T-cell (primary cell): ENCODE data around the gene OTOG. TPM values are rescaled to one million over a fixed set of nuclear protein-coding genes. Genes with fewer than 3 reads are reported as not detected.

Experiments
- ATAC-seq, 4 experiments: fragments of 200-7000 bp in 3 of 4; fragments of 150-1000 bp in 1 of 4; cut with Tn5 transposase; replicated peaks in 1 of 4; 1 replicate in 3 of 4; 2 replicates in 1 of 4; pipeline ENCODE4 v1.10.0; 2021; ENCODE audit warnings: moderate library complexity in 3 of 4, mild to moderate bottlenecking in 2 of 4, moderate number of reproducible peaks in 1 of 4
- CTCF ChIA-PET, 2 donors: fragments of 300-600 bp; sonication (Branson Sonifier 250); formaldehyde crosslinking; loops; one replicate each; lab custom pipeline; 2022; ENCODE audit warnings: antibody characterized with exemption in 2 of 2; lab: Charles Lee
- POLR2A ChIA-PET, 2 donors: fragments of 300-600 bp; sonication (Branson Sonifier 250); formaldehyde crosslinking; loops; one replicate each; lab custom pipeline; 2022; ENCODE audit warnings: antibody characterized with exemption in 2 of 2; lab: Charles Lee
- DNase-seq, 35 experiments: peaks; one replicate each; pipeline versions ENCODE4 v3.0.0 to v3.0.0-alpha.2; 2013 to 2023
- H3K27ac ChIP-seq: one replicate; pipeline ENCODE4 v1.5.1; 2013; ENCODE audit warnings: low read length
- H3K27me3 ChIP-seq, 2 experiments: replicated peaks in 1 of 2; 1 replicate in 1 of 2; 2 replicates in 1 of 2; pipeline versions ENCODE4 v1.6.1 to v1.7.0; 2013; ENCODE audit warnings: low read length in 1 of 2, mixed read lengths in 1 of 2; ENCODE audit not compliant: control insufficient read depth in 2 of 2, insufficient read depth in 2 of 2; ENCODE audit errors: extremely low read depth in 1 of 2
- H3K36me3 ChIP-seq, 2 donors: 1 replicate in 1 of 2; 2 replicates in 1 of 2; pipeline versions ENCODE4 v1.6.1 to v1.7.0; 2013; ENCODE audit warnings: low read length in 1 of 2; ENCODE audit not compliant: control insufficient read depth in 2 of 2, insufficient read depth in 1 of 2; ENCODE audit errors: extremely low read depth in 1 of 2
- H3K4me1 ChIP-seq, 2 experiments: 1 replicate in 1 of 2; 2 replicates in 1 of 2; pipeline versions ENCODE4 v1.6.1 to v1.7.0; 2013; ENCODE audit warnings: low read length in 2 of 2, mixed read lengths in 1 of 2; ENCODE audit not compliant: insufficient read depth in 2 of 2, control insufficient read depth in 1 of 2; ENCODE audit errors: extremely low read depth in 1 of 2
- H3K4me3 ChIP-seq, 2 donors: 1 replicate in 1 of 2; 2 replicates in 1 of 2; pipeline versions ENCODE4 v1.5.1 to v1.7.0; 2013; ENCODE audit warnings: mild to moderate bottlenecking in 2 of 2, low read length in 1 of 2, moderate library complexity in 1 of 2; ENCODE audit not compliant: control insufficient read depth in 1 of 2; ENCODE audit errors: extremely low read depth in 1 of 2
- H3K9me3 ChIP-seq: 2 replicates; pipeline ENCODE4 v1.7.0; 2013
- H3K27ac Mint-ChIP-seq, 2 donors: one replicate each; pipeline ENCODE4 v1.8.0; 2020 to 2021; ENCODE audit warnings: mild to moderate bottlenecking in 2 of 2, mixed read lengths in 2 of 2
- H3K27me3 Mint-ChIP-seq, 2 donors: one replicate each; pipeline ENCODE4 v1.8.0; 2021 to 2022; ENCODE audit warnings: mixed read lengths in 2 of 2
- H3K36me3 Mint-ChIP-seq: one replicate; pipeline ENCODE4 v1.8.0; 2021; ENCODE audit warnings: mixed read lengths
- H3K4me1 Mint-ChIP-seq, 3 donors: one replicate each; pipeline ENCODE4 v1.8.0; 2020 to 2022; ENCODE audit warnings: mixed read lengths in 3 of 3, mild to moderate bottlenecking in 1 of 3
- H3K4me3 Mint-ChIP-seq, 3 donors: one replicate each; pipeline ENCODE4 v1.8.0; 2020 to 2022; ENCODE audit warnings: mild to moderate bottlenecking in 3 of 3, mixed read lengths in 3 of 3, moderate library complexity in 3 of 3
- H3K9me3 Mint-ChIP-seq, 3 donors: one replicate each; pipeline ENCODE4 v1.8.0; 2020 to 2022; ENCODE audit warnings: mixed read lengths in 3 of 3
- whole genome bisulfite sequencing: methylation state at CpG from one replicate; pipeline ENCODE4 v1.1.5; 2013; ENCODE audit warnings: missing lambda C conversion rate; ENCODE audit not compliant: insufficient coverage; 5-methylcytosine and 5-hydroxymethylcytosine counted together
- total RNA-seq, 35 experiments: library from RNA in 6 of 35; stranded (reverse) in 6 of 35; fragments of 120-200 nt in 1 of 35; gene quantifications; one replicate each; pipeline versions ENCODE4 v1.2.1 to v1.2.4 and lab custom pipeline; 2013 to 2026

Gene OTOG
- total RNA-seq, 5 donors from 2014 or later (not counting 1 experiment from before 2014, with no cell fraction given): not detected

GRCh38 chr11:17683377-17684161 is 136.5 kb downstream of the OTOG start:
- no peak for DNase-seq
- H3K27me3 Mint-ChIP-seq: peaks cover 22 to 24% of the 10 kb centered on the region in 2 donors
- Histone ChIP-seq H3K27me3 (peaks cover 7 to 27% of the 10 kb centered on the region in 2 experiments), H3K9me3 (no peaks in the 10 kb centered on the region), H3K4me3 (no peak overlapping the region), H3K36me3 (no peaks in the 10 kb centered on the region), H3K4me1 (no peaks in the 10 kb centered on the region), H3K27ac (no peak overlapping the region)
- ATAC-seq: no peak
- no peaks in the 10 kb centered on the region for H3K9me3 Mint-ChIP-seq
- WGBS: 78% methylated on average over 9 of the region's 12 CpGs
- CTCF ChIA-PET: no interaction called here
- no peaks in the 10 kb centered on the region for H3K36me3 Mint-ChIP-seq
- no peak overlapping the region for H3K4me3 Mint-ChIP-seq
- POLR2A ChIA-PET: no interaction called here
- H3K4me1 Mint-ChIP-seq: no peaks in the 10 kb centered on the region
- no peak overlapping the region for H3K27ac Mint-ChIP-seq

DNA sequence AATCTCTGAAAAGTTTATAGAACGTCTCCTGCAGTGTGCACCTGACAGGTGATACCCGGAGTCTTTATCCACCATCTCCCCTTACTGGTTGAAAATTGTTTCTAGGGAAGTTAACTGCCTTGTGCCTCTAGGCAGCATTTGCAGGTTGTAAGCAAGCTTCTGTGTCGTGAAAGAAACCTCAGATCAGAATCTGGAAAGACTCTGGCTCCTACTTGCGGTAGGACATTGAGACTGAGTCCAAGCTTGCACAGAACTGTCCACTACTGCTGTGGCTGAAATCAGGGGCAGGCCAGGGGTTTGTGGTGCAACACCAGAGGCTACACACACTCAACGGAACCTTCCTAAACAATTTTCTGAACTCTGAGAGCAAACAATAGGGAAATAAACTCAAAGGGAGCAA is 137.5 kb downstream of the OTOG start:
- DNase-seq (no peak), ATAC-seq (no peak)
- Histone ChIP-seq H3K4me3 (no peak overlapping the region), H3K27ac (no peak overlapping the region), H3K36me3 (no peaks in the 10 kb centered on the region), H3K27me3 (peaks cover 7 to 26% of the 10 kb centered on the region in 2 experiments), H3K9me3 (no peaks in the 10 kb centered on the region), H3K4me1 (no peaks in the 10 kb centered on the region)
- no peaks in the 10 kb centered on the region for H3K4me1 Mint-ChIP-seq
- CTCF ChIA-PET: no interaction called here
- no peak overlapping the region for H3K4me3 Mint-ChIP-seq
- WGBS: 74% methylated on average over 2 of the region's 5 CpGs
- no peak overlapping the region for H3K27ac Mint-ChIP-seq
- no peaks in the 10 kb centered on the region for H3K9me3 Mint-ChIP-seq
- peaks cover 22 to 24% of the 10 kb centered on the region in 2 donors for H3K27me3 Mint-ChIP-seq
- H3K36me3 Mint-ChIP-seq: no peaks in the 10 kb centered on the region
- POLR2A ChIA-PET: no interaction called here

GRCh38 chr11:17686231-17686980 is 139.3 kb downstream of the OTOG start:
- POLR2A ChIA-PET: no interaction called here
- 42% methylated on average over 2 of the region's 8 CpGs for WGBS
- H3K9me3 Mint-ChIP-seq: no peaks in the 10 kb centered on the region

GRCh38 chr11:17687946-17688670 is 141.0 kb downstream of the OTOG start:
- H3K27me3 Mint-ChIP-seq: peaks cover 23 to 24% of the 10 kb centered on the region in 2 donors
- DNase-seq: no peak
- POLR2A ChIA-PET: no interaction called here
- H3K27me3 ChIP-seq: peaks cover 12 to 30% of the 10 kb centered on the region in 2 experiments
- no peak overlapping the region for H3K4me3 Mint-ChIP-seq
- no peaks in the 10 kb centered on the region for H3K36me3 ChIP-seq
- no peak for ATAC-seq
- no peak overlapping the region for H3K27ac Mint-ChIP-seq
- 77% methylated on average over 5 of the region's 18 CpGs for WGBS
- H3K36me3 Mint-ChIP-seq: no peaks in the 10 kb centered on the region
- no peaks in the 10 kb centered on the region for H3K4me1 Mint-ChIP-seq
- CTCF ChIA-PET: no interaction called here
- no peaks in the 10 kb centered on the region for H3K9me3 Mint-ChIP-seq
- H3K4me3 ChIP-seq: no peak overlapping the region
- no peaks in the 10 kb centered on the region for H3K9me3 ChIP-seq
- H3K4me1 ChIP-seq: no peaks in the 10 kb centered on the region
- no peak overlapping the region for H3K27ac ChIP-seq

More at GRCh38 chr11:17686231-17686980, 139.3 kb downstream of the OTOG start:
- Histone ChIP-seq H3K27me3 (peaks cover 10 to 23% of the 10 kb centered on the region in 2 experiments), H3K4me3 (no peak overlapping the region), H3K9me3 (no peaks in the 10 kb centered on the region), H3K4me1 (no peaks in the 10 kb centered on the region), H3K36me3 (no peaks in the 10 kb centered on the region), H3K27ac (no peak overlapping the region)
- peaks cover 18 to 24% of the 10 kb centered on the region in 2 donors for H3K27me3 Mint-ChIP-seq
- H3K4me3 Mint-ChIP-seq: no peak overlapping the region
- H3K36me3 Mint-ChIP-seq: no peaks in the 10 kb centered on the region
- CTCF ChIA-PET: no interaction called here
- H3K4me1 Mint-ChIP-seq: no peaks in the 10 kb centered on the region
- H3K27ac Mint-ChIP-seq: no peak overlapping the region
- DNase-seq: no peak
- ATAC-seq: no peak

DNA sequence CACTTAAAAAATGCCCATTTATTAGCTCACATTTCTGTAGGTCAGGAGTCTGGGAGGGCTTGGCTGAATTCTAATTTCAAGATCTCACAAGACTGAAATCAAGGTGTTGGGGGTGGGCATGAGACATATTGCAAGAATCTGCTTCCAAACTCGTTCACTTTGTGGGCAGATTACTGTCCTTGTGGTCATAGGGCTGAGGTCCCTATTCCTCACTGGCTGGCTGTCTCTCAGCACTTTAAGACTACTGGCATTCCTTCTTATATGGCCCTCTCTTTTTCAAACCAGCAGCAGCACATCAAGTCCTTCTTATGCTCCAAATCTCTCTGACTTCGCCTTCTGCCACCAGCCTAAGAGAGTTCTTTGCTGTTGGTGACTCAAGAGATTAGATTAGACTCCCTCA is 144.5 kb downstream of the OTOG start:
- DNase-seq: no peak
- Histone ChIP-seq H3K36me3 (no peaks in the 10 kb centered on the region), H3K27ac (no peak overlapping the region), H3K4me1 (no peaks in the 10 kb centered on the region), H3K9me3 (no peaks in the 10 kb centered on the region), H3K27me3 (peaks cover 15 to 35% of the 10 kb centered on the region in 2 experiments), H3K4me3 (no peak overlapping the region)
- peaks cover 43 to 49% of the 10 kb centered on the region in 2 donors for H3K27me3 Mint-ChIP-seq
- ChIA-PET CTCF (no interaction called here), POLR2A (no interaction called here)
- H3K4me1 Mint-ChIP-seq: peaks cover 0 to 5% (median 2%) of the 10 kb centered on the region in 3 donors
- H3K27ac Mint-ChIP-seq: no peak overlapping the region
- no peaks in the 10 kb centered on the region for H3K36me3 Mint-ChIP-seq
- H3K9me3 Mint-ChIP-seq: no peaks in the 10 kb centered on the region
- H3K4me3 Mint-ChIP-seq: no peak overlapping the region
- WGBS: 40% methylated on average over 1 of the region's 2 CpGs
- ATAC-seq: no peak

- peaks cover 15 to 39% of the 10 kb centered on the region in 2 experiments for H3K27me3 ChIP-seq
- Mint-ChIP-seq H3K4me3 (no peak overlapping the region), H3K36me3 (no peaks in the 10 kb centered on the region), H3K27ac (no peak overlapping the region), H3K9me3 (no peaks in the 10 kb centered on the region), H3K27me3 (peaks cover 47 to 50% of the 10 kb centered on the region in 2 donors), H3K4me1 (peaks cover 0 to 5% (median 2%) of the 10 kb centered on the region in 3 donors)
- H3K9me3 ChIP-seq: no peaks in the 10 kb centered on the region
- no peak for DNase-seq
- no peak overlapping the region for H3K4me3 ChIP-seq
- WGBS: 59% methylated on average over 6 of the region's 10 CpGs
- ChIA-PET POLR2A (no interaction called here), CTCF (no interaction called here)
- H3K36me3 ChIP-seq: no peaks in the 10 kb centered on the region
- H3K27ac ChIP-seq: no peak overlapping the region
- ATAC-seq: no peak
- no peaks in the 10 kb centered on the region for H3K4me1 ChIP-seq
Measured at GRCh38 chr11:17691976-17692375, 144.9 kb downstream of the OTOG start.
